ENCODE data around the gene CDK2AP2.

The CDK2AP2 gene

GRCh38 chr11:67538823-67539505, 31.0 kb upstream of the CDK2AP2 start:
- no peak for DNase-seq (ENCODE audit: low spot score)
- in situ Hi-C loops (cut with MboI; ENCODE audit: low pct_unique_long_range_greater_than_20kb, low sequenced_read_pairs, unreplicated experiment): no loop called here
- no peak for TF ChIP-seq CTCF (IDR thresholded peaks at IDR 0.05; ENCODE audit: extremely low read depth, insufficient read depth, missing control alignments)

- DNase-seq (ENCODE audit: low spot score): peak; percentile 1
- in situ Hi-C loops (cut with MboI; ENCODE audit: low pct_unique_long_range_greater_than_20kb, low sequenced_read_pairs, unreplicated experiment): no loop called here
- TF ChIP-seq CTCF (IDR thresholded peaks at IDR 0.05; ENCODE audit: extremely low read depth, insufficient read depth, missing control alignments): no peak
These were observed 30.3 kb upstream of the CDK2AP2 start for GRCh38 chr11:67538306-67538705.

GRCh38 chr11:67535561-67535960, 27.6 kb upstream of the CDK2AP2 start:
- in situ Hi-C loops (cut with MboI; ENCODE audit: low pct_unique_long_range_greater_than_20kb, low sequenced_read_pairs, unreplicated experiment): no loop called here
- TF ChIP-seq CTCF (IDR thresholded peaks at IDR 0.05; ENCODE audit: extremely low read depth, insufficient read depth, missing control alignments): no peak
- no peak for DNase-seq (ENCODE audit: low spot score)

GRCh38 chr11:67534070-67534679, 26.2 kb upstream of the CDK2AP2 start:
- TF ChIP-seq CTCF (IDR thresholded peaks at IDR 0.05; ENCODE audit: extremely low read depth, insufficient read depth, missing control alignments): no peak
- peak; percentile 2 for DNase-seq (ENCODE audit: low spot score)
- in situ Hi-C loops (cut with MboI; ENCODE audit: low pct_unique_long_range_greater_than_20kb, low sequenced_read_pairs, unreplicated experiment): no loop called here

- DNase-seq (ENCODE audit: low spot score): peak; percentile 5
- in situ Hi-C loops (cut with MboI; ENCODE audit: low pct_unique_long_range_greater_than_20kb, low sequenced_read_pairs, unreplicated experiment): no loop called here
- TF ChIP-seq CTCF (IDR thresholded peaks at IDR 0.05; ENCODE audit: extremely low read depth, insufficient read depth, missing control alignments): no peak
These were observed 24.9 kb upstream of the CDK2AP2 start for GRCh38 chr11:67532889-67533288.

GRCh38 chr11:67530282-67530592, 22.3 kb upstream of the CDK2AP2 start:
- no peak for TF ChIP-seq CTCF (IDR thresholded peaks at IDR 0.05; ENCODE audit: extremely low read depth, insufficient read depth, missing control alignments)
- in situ Hi-C loops (cut with MboI; ENCODE audit: low pct_unique_long_range_greater_than_20kb, low sequenced_read_pairs, unreplicated experiment): no loop called here
- peak; percentile 12 for DNase-seq (ENCODE audit: low spot score)

Measured in GM13977 (cell line).